22Rv1 (cell line): Measurements from ENCODE around the gene TIMP3.

ENCODE experiments used
- ZFX ChIP-seq: fragments of 450-650 bp; IDR thresholded peaks from 2 replicates; pipeline ENCODE4 v1.6.1; 2017; ENCODE audit warnings: antibody characterized with exemption, borderline replicate concordance
- TF ChIP-seq, protein P1 (sequence below): fragments of 450-650 bp; IDR thresholded peaks from 2 replicates; pipeline ENCODE4 v1.5.1; 2017; ENCODE audit warnings: mild to moderate bottlenecking

GRCh38 chr22:32874976-32875375 is 73.5 kb downstream of the TIMP3 start:
- TF ChIP-seq, protein P1, sequence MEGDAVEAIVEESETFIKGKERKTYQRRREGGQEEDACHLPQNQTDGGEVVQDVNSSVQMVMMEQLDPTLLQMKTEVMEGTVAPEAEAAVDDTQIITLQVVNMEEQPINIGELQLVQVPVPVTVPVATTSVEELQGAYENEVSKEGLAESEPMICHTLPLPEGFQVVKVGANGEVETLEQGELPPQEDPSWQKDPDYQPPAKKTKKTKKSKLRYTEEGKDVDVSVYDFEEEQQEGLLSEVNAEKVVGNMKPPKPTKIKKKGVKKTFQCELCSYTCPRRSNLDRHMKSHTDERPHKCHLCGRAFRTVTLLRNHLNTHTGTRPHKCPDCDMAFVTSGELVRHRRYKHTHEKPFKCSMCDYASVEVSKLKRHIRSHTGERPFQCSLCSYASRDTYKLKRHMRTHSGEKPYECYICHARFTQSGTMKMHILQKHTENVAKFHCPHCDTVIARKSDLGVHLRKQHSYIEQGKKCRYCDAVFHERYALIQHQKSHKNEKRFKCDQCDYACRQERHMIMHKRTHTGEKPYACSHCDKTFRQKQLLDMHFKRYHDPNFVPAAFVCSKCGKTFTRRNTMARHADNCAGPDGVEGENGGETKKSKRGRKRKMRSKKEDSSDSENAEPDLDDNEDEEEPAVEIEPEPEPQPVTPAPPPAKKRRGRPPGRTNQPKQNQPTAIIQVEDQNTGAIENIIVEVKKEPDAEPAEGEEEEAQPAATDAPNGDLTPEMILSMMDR: no peak
- TF ChIP-seq ZFX: no peak
